BJ (cell line): ENCODE results near the gene SGO1. TPM values are rescaled to one million over a fixed set of nuclear protein-coding genes. Genes with fewer than 3 reads are reported as not detected.
A peak's percentile ranks its signal among the peaks of the same experiment; 100 is the strongest.

Experiments used
- CTCF ChIA-PET: fragments of 350-600 bp; formaldehyde crosslinking; extraction: SDS; loops from one replicate; lab custom pipeline; 2021; ENCODE audit warnings: antibody characterized with exemption, inconsistent platforms; lab: Yijun Ruan, JAX
- POLR2A ChIA-PET: fragments of 300-600 bp; sonication (Branson Sonifier 250); formaldehyde crosslinking; extraction: SDS; loops from one replicate; lab custom pipeline; 2021; ENCODE audit warnings: antibody characterized with exemption; lab: Charles Lee
- DNase-seq: peaks from one replicate; pipeline ENCODE4 v3.0.0-alpha.2; 2011; ENCODE audit warnings: low read depth
- H3K27me3 ChIP-seq: 2 replicates; pipeline ENCODE4 v1.6.0; 2011; ENCODE audit warnings: low read length; ENCODE audit not compliant: control insufficient read depth, insufficient read depth
- H3K36me3 ChIP-seq: 2 replicates; pipeline ENCODE4 v1.5.1; 2011; ENCODE audit warnings: low read length; ENCODE audit not compliant: control insufficient read depth, insufficient read depth
- H3K4me3 ChIP-seq: 2 replicates; pipeline ENCODE4 v1.5.1; 2011; ENCODE audit warnings: low read depth, mild to moderate bottlenecking, control low read depth, low read length
- polyA plus RNA-seq: library from polyadenylated mRNA; depleted of rRNA; stranded (reverse); fragments of >200 nt; gene quantifications from 2 replicates; pipeline ENCODE4 v1.2.3, GENCODE V29; 2011
- TF ChIP-seq, protein P1 (sequence below): IDR thresholded peaks from 2 replicates; pipeline ENCODE4 v1.5.1; 2011; ENCODE audit warnings: low read depth, mild to moderate bottlenecking, control low read depth, inconsistent platforms, low read length, moderate library complexity; ENCODE audit not compliant: insufficient read depth

SGO1 gene
- polyA plus RNA-seq, 1 experiment: 1.6 TPM

DNA sequence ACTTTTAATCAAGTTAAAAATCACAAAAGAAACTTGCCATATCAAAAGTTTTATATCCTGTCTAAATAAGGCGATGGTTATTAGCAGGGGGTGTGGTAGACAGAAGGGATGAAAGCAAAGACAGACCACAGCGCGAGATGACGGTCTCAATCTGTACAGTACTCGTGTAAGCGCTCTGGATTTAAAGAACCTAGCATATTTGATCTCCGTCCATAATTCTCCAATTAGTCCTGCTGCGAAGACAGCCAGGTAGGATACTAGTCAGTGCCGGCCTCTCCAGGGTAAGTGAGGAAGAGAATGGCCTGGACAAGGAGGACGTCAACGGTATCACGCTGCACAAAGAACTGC lies 701 bp downstream of the SGO1 start:
- DNase-seq: no peak
- H3K36me3 ChIP-seq: no peaks in the 10 kb centered on the region
- H3K27me3 ChIP-seq: no peaks in the 10 kb centered on the region
- ChIA-PET POLR2A (no interaction called here), CTCF (no interaction called here)
- TF ChIP-seq, protein P1, sequence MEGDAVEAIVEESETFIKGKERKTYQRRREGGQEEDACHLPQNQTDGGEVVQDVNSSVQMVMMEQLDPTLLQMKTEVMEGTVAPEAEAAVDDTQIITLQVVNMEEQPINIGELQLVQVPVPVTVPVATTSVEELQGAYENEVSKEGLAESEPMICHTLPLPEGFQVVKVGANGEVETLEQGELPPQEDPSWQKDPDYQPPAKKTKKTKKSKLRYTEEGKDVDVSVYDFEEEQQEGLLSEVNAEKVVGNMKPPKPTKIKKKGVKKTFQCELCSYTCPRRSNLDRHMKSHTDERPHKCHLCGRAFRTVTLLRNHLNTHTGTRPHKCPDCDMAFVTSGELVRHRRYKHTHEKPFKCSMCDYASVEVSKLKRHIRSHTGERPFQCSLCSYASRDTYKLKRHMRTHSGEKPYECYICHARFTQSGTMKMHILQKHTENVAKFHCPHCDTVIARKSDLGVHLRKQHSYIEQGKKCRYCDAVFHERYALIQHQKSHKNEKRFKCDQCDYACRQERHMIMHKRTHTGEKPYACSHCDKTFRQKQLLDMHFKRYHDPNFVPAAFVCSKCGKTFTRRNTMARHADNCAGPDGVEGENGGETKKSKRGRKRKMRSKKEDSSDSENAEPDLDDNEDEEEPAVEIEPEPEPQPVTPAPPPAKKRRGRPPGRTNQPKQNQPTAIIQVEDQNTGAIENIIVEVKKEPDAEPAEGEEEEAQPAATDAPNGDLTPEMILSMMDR: no peak
- peak overlapping the region; percentile 99 for H3K4me3 ChIP-seq

- DNase-seq: no peak
- Histone ChIP-seq H3K4me3 (no peak overlapping the region), H3K36me3 (no peaks in the 10 kb centered on the region), H3K27me3 (no peaks in the 10 kb centered on the region)
- ChIA-PET POLR2A (no interaction called here), CTCF (no interaction called here)
- TF ChIP-seq, protein P1: no peak
These were observed 3.8 kb downstream of the SGO1 start for GRCh38 chr3:20182206-20182605.

DNA sequence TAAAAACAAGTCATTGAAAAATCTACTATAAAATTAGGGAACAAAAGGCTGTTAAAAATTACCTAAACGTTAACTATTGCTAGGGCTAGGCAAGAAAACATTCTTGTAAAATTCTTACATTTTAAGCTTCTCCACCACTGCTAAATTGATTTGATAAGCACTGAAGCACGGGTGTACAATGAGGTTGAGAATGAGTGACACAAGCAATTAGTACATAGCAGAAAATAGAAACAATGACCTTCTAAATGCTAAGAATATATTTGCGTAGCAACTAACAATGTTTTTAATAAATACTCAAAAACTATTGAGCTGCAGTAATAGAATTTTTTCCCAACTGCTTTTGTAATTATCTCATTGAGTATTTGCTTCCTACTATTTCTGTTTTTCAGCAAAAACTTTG lies 4.7 kb downstream of the SGO1 start:
- POLR2A ChIA-PET: no interaction called here
- DNase-seq: no peak
- CTCF ChIA-PET: interaction anchor here (0.7 kb wide), 1 partner anchor 140 kb away, joined by 3 read pairs; no protein-coding TSS in a partner anchor
- Histone ChIP-seq H3K27me3 (no peaks in the 10 kb centered on the region), H3K36me3 (no peaks in the 10 kb centered on the region), H3K4me3 (no peak overlapping the region)
- TF ChIP-seq, protein P1: no peak

DNA sequence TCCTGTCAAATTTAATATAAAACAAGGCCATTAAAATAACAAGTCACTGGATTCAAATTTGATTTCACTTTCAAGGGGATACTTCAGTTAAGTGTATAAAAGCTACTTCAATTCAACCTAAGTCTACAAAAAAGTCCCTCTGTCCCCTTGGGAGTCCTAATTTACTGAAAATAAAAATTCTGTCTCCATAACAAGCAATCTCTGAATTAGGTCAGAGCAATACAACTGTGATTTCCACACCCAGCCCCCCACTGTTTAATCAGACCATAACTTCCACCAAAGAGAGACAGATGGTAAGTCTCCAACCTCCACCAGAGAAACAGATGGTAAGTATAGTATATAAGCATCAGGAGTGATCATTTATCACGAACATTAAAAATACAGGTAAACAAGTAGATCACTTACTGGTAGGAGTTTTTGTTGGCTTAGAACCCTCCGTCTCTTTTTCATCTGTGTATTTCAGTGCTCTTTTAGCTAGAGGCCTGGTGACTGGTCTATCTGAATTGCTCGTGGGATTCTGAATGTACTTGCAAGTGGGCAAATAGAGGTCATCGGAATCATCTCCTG lies 12.1 kb downstream of the SGO1 start:
- POLR2A ChIA-PET: no interaction called here
- TF ChIP-seq, protein P1: no peak

GRCh38 chr3:20161714-20162113 lies 24.3 kb downstream of the SGO1 start:
- TF ChIP-seq, protein P1: no peak
- no peaks in the 10 kb centered on the region for H3K36me3 ChIP-seq
- CTCF ChIA-PET: no interaction called here
- H3K27me3 ChIP-seq: no peaks in the 10 kb centered on the region
- H3K4me3 ChIP-seq: no peak overlapping the region
- DNase-seq: no peak
- POLR2A ChIA-PET: no interaction called here

More for the DNA sequence above, 12.1 kb downstream of the SGO1 start:
- Histone ChIP-seq H3K36me3 (no peaks in the 10 kb centered on the region), H3K27me3 (no peaks in the 10 kb centered on the region), H3K4me3 (no peak overlapping the region)
- CTCF ChIA-PET: no interaction called here
- no peak for DNase-seq
